Ectodermal cell (in vitro differentiated cells): ENCODE results near the gene CARF. TPM values are rescaled to one million over a fixed set of nuclear protein-coding genes. Genes with fewer than 3 reads are reported as not detected.
"Not testable (repeated sequence)": the region's sequence is repeated elsewhere in the genome, so short reads cannot be mapped to it uniquely, and the experiment has no call there.

Experiments
- H3K27ac ChIP-seq: 2 replicates; pipeline ENCODE4 v1.7.0; 2013; ENCODE audit warnings: mild to moderate bottlenecking, low read depth, low read length; ENCODE audit not compliant: insufficient read depth, poor library complexity, severe bottlenecking
- H3K27me3 ChIP-seq: 2 replicates; pipeline ENCODE4 v1.7.0; 2013; ENCODE audit warnings: mild to moderate bottlenecking, low read length; ENCODE audit not compliant: insufficient read depth, control insufficient read depth, poor library complexity, severe bottlenecking
- H3K36me3 ChIP-seq: one replicate; pipeline ENCODE4 v1.7.0; 2013; ENCODE audit warnings: low read length; ENCODE audit not compliant: control insufficient read depth, insufficient read depth
- H3K4me1 ChIP-seq: one replicate; pipeline ENCODE4 v1.7.0; 2013; ENCODE audit warnings: low read length; ENCODE audit not compliant: control insufficient read depth, insufficient read depth
- H3K4me3 ChIP-seq: 2 replicates; pipeline ENCODE4 v1.7.0; 2013; ENCODE audit warnings: low read depth, low read length, control low read depth; ENCODE audit not compliant: insufficient read depth
- H3K9me3 ChIP-seq: 2 replicates; pipeline ENCODE4 v1.7.0; 2013; ENCODE audit warnings: mild to moderate bottlenecking, low read length, moderate library complexity; ENCODE audit not compliant: control insufficient read depth
- WGBS, 2 experiments: methylation state at CpG; one replicate each; pipeline ENCODE4 v1.1.7; 2013; ENCODE audit warnings: missing lambda C conversion rate in 2 of 2; 5-methylcytosine and 5-hydroxymethylcytosine counted together
- polyA plus RNA-seq, 4 experiments: library from polyadenylated mRNA; stranded (reverse); fragments of 50-300 nt; gene quantifications; one replicate each; pipeline ENCODE4 v1.2.3, GENCODE V29; 2013

The CARF gene
- polyA plus RNA-seq (2013, experiment 1 of 4), result 9.5 TPM
- polyA plus RNA-seq (2013, experiment 2 of 4), result 14.9 TPM
- 9.9 TPM for polyA plus RNA-seq (2013, experiment 3 of 4)
- 10.9 TPM for polyA plus RNA-seq (2013, experiment 4 of 4)

GRCh38 chr2:202911512-202912341 lies at the start of gene CARF, which contains the start of gene WDR12:
TSS of gene CARF (plus strand) at chr2:202912275. CDS start at chr2:202941903, 29,628 bp downstream.
TSS of gene WDR12 (minus strand) at chr2:202911673. CDS start at chr2:202911476, 197 bp downstream.
- H3K4me1 ChIP-seq, result no peaks in the 10 kb centered on the region
- no peaks in the 10 kb centered on the region for H3K36me3 ChIP-seq
- H3K27me3 ChIP-seq, result no peaks in the 10 kb centered on the region
- H3K4me3 ChIP-seq, result peak within 1 kb of the TSS; percentile 85
- H3K9me3 ChIP-seq, result no peaks in the 10 kb centered on the region
- 0% methylated on average over 36 to 38 of the region's 39 CpGs for WGBS, 2 experiments
- H3K27ac ChIP-seq, result peak within 1 kb of the TSS; percentile 91

- no peaks in the 10 kb centered on the region for H3K4me1 ChIP-seq
- peak overlapping the region; percentile 76 for H3K4me3 ChIP-seq
- H3K27ac ChIP-seq, result no peak overlapping the region
- peaks cover 15% of the 10 kb centered on the region for H3K27me3 ChIP-seq
- 12 to 15% methylated on average over 36 to 37 of the region's 37 CpGs for WGBS, 2 experiments
- H3K36me3 ChIP-seq, result no peaks in the 10 kb centered on the region
- no peaks in the 10 kb centered on the region for H3K9me3 ChIP-seq
Measured at GRCh38 chr2:202870431-202871299, 41.4 kb upstream of the CARF start.

GRCh38 chr2:202871300-202872141 lies 40.6 kb upstream of the CARF start, which contains the start of gene ICA1L:
TSS of gene ICA1L (minus strand) at chr2:202871766. CDS start at chr2:202829009, 42,757 bp downstream.
- Histone ChIP-seq H3K4me1 (no peaks in the 10 kb centered on the region), H3K27me3 (peaks cover 15% of the 10 kb centered on the region), H3K4me3 (peak within 1 kb of the TSS; percentile 76), H3K9me3 (no peaks in the 10 kb centered on the region), H3K27ac (no peak within 1 kb of the TSS), H3K36me3 (no peaks in the 10 kb centered on the region)
- 0 to 1% methylated on average over 93 of the region's 93 CpGs for WGBS, 2 experiments

GRCh38 chr2:202877699-202878098 lies 34.4 kb upstream of the CARF start:
- no peak overlapping the region for H3K4me3 ChIP-seq
- WGBS, 2 experiments, result 88 to 97% methylated on average over 2 of the region's 2 CpGs
- no peaks in the 10 kb centered on the region for H3K4me1 ChIP-seq
- no peaks in the 10 kb centered on the region for H3K9me3 ChIP-seq
- peaks cover 14% of the 10 kb centered on the region for H3K36me3 ChIP-seq
- peaks cover 7% of the 10 kb centered on the region for H3K27me3 ChIP-seq
- H3K27ac ChIP-seq, result no peak overlapping the region

GRCh38 chr2:202881570-202881969 lies 30.5 kb upstream of the CARF start:
- H3K4me1 ChIP-seq, result no peaks in the 10 kb centered on the region
- H3K4me3 ChIP-seq, result no peak overlapping the region
- no peak overlapping the region for H3K27ac ChIP-seq
- H3K9me3 ChIP-seq, result no peaks in the 10 kb centered on the region
- H3K27me3 ChIP-seq, result no peaks in the 10 kb centered on the region
- 85 to 97% methylated on average over 4 of the region's 4 CpGs for WGBS, 2 experiments
- H3K36me3 ChIP-seq, result peaks cover 31% of the 10 kb centered on the region

GRCh38 chr2:202883987-202884675 lies 27.9 kb upstream of the CARF start:
- Histone ChIP-seq H3K27me3 (no peaks in the 10 kb centered on the region), H3K4me3 (no peak overlapping the region), H3K36me3 (peaks cover 31% of the 10 kb centered on the region), H3K4me1 (no peaks in the 10 kb centered on the region), H3K9me3 (no peaks in the 10 kb centered on the region), H3K27ac (no peak overlapping the region)
- 93 to 94% methylated on average over 4 to 5 of the region's 5 CpGs for WGBS, 2 experiments

GRCh38 chr2:202885190-202885589 lies 26.9 kb upstream of the CARF start:
- Histone ChIP-seq H3K4me3 (no peak overlapping the region), H3K27ac (no peak overlapping the region), H3K36me3 (peaks cover 38% of the 10 kb centered on the region), H3K27me3 (no peaks in the 10 kb centered on the region), H3K4me1 (no peaks in the 10 kb centered on the region), H3K9me3 (no peaks in the 10 kb centered on the region)
- 95 to 97% methylated on average over 6 to 7 of the region's 7 CpGs for WGBS, 2 experiments

- H3K27me3 ChIP-seq, H3K27ac ChIP-seq, H3K4me1 ChIP-seq, H3K4me3 ChIP-seq, H3K9me3 ChIP-seq: not testable (repeated sequence)
- H3K36me3 ChIP-seq, result peaks cover 12% of the 10 kb centered on the region
Measured at GRCh38 chr2:202905507-202905906, 6.6 kb upstream of the CARF start.

- WGBS, 2 experiments, result 93 to 95% methylated on average over 5 of the region's 5 CpGs
- Histone ChIP-seq H3K9me3 (no peaks in the 10 kb centered on the region), H3K4me3 (no peak overlapping the region), H3K27ac (no peak overlapping the region), H3K27me3 (no peaks in the 10 kb centered on the region), H3K4me1 (no peaks in the 10 kb centered on the region), H3K36me3 (peaks cover 12% of the 10 kb centered on the region)
Measured at GRCh38 chr2:202908186-202908585, 3.9 kb upstream of the CARF start.
